Naive thymus-derived CD8-positive, alpha-beta T cell (primary cell): Measurements from ENCODE around the gene DNAJC5. TPM values are rescaled to one million over a fixed set of nuclear protein-coding genes. Genes with fewer than 3 reads are reported as not detected.

ENCODE experiments used
- ATAC-seq, 2 donors: fragments of 150-1000 bp; cut with Tn5 transposase in 1 of 2; sonication (Bioruptor Pico), chemical (Tn5 transposase) in 1 of 2; 1 replicate in 1 of 2; 2 replicates in 1 of 2; pipeline ENCODE4 v1.10.0; 2021; ENCODE audit warnings: mild to moderate bottlenecking in 2 of 2, moderate library complexity in 2 of 2
- POLR2A ChIA-PET: fragments of 350-600 bp; sonication (Branson Sonifier 250); formaldehyde crosslinking; loops from one replicate; lab custom pipeline; 2021; ENCODE audit warnings: antibody characterized with exemption; lab: Charles Lee
- DNase-seq, 10 donors: peaks; one replicate each; pipeline versions ENCODE4 v3.0.0 to v3.0.0-alpha.2; 2020 to 2022
- H3K27ac Mint-ChIP-seq, 10 donors: one replicate each; pipeline ENCODE4 v1.8.0; 2020 to 2022; ENCODE audit warnings: mild to moderate bottlenecking in 10 of 10, mixed read lengths in 10 of 10, moderate library complexity in 4 of 10, inconsistent platforms in 1 of 10
- H3K27me3 Mint-ChIP-seq, 5 donors: one replicate each; pipeline ENCODE4 v1.8.0; 2021 to 2022; ENCODE audit warnings: mixed read lengths in 5 of 5
- H3K36me3 Mint-ChIP-seq, 3 donors: one replicate each; pipeline ENCODE4 v1.8.0; 2020 to 2022; ENCODE audit warnings: mixed read lengths in 3 of 3, mild to moderate bottlenecking in 2 of 3, inconsistent platforms in 1 of 3
- H3K4me1 Mint-ChIP-seq, 4 donors: one replicate each; pipeline ENCODE4 v1.8.0; 2021 to 2022; ENCODE audit warnings: mixed read lengths in 4 of 4
- H3K4me3 Mint-ChIP-seq, 10 donors: one replicate each; pipeline ENCODE4 v1.8.0; 2020 to 2022; ENCODE audit warnings: mild to moderate bottlenecking in 10 of 10, mixed read lengths in 10 of 10, moderate library complexity in 6 of 10, inconsistent platforms in 1 of 10
- H3K9me3 Mint-ChIP-seq, 9 donors: one replicate each; pipeline ENCODE4 v1.8.0; 2020 to 2022; ENCODE audit warnings: mixed read lengths in 9 of 9, mild to moderate bottlenecking in 3 of 9, inconsistent platforms in 1 of 9, moderate library complexity in 1 of 9
- polyA plus RNA-seq, 3 donors: library from polyadenylated mRNA; unstranded; fragments of 300-500 nt; fragmentation: Illumina TruSeq; gene quantifications; one replicate each; pipeline ENCODE4 v1.2.3, GENCODE V29; 2021
- total RNA-seq, 8 experiments: library from RNA in 2 of 8; stranded (reverse) in 2 of 8; gene quantifications; one replicate each; pipeline ENCODE4 v1.2.3 and lab custom pipeline; 2021 to 2026

The DNAJC5 gene
- total and polyA plus RNA-seq, 5 experiments from 2014 or later, result 4.7 to 52.9 (median 7.1) TPM

DNA sequence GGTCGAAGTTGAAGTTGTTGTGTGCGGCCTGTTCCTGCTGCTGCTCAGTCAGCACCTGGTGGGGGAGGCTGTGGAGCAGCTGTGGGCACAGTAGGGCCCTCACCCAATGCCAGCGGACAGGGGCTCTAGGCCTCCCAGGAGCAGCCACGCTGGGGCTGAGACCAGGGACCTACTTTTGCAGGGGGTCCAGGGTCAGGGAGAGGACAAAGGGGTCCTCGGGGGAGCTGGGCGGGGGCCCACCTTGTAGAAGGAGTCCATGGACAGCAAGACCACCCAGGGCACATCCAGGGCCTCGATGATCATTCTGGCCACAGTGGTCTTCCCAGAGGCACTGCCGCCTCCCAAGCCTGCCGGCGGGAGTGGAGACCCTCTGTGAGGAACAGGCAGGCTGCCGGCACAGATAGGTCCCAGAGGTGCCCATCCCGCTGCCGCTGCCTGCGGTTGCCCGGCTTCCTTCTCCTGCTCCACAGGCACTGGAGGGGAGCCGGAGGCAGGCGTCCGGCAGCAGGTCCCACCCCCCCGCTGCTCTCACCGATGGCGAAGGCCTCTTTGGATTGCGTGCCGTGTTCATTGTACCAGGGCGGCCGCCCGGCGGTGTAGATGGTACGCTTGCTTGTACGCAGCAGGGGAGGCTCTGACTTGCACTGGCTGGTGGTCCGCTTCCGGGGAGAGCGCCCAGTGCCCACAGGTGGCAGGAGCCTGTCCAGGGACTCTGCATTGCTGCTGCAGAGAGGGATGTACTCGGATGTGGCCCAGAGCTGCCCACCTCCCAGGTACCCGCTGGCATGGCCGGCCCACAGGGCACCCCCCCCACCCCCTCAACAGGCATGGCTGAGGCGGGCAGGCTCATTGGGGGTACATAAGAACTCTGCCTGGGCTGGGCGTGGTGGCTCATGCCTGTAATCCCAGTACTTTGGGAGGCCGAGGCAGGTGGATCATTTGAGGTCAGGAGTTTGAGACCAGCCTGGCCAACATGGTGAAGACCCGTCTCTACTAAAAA, 51.3 kb downstream of the DNAJC5 start:
- ATAC-seq (no peak), DNase-seq (peak in 1 of 10 donors; percentile 60)
- Mint-ChIP-seq H3K4me1 (peaks cover 28 to 64% (median 45%) of the 10 kb centered on the region in 4 donors), H3K36me3 (peaks cover 0 to 13% (median 0%) of the 10 kb centered on the region in 3 donors), H3K27me3 (no peaks in the 10 kb centered on the region), H3K4me3 (peak overlapping the region in 5 of 10 donors; percentile 4 to 95 (median 68)), H3K9me3 (peaks cover 0 to 2% (median 0%) of the 10 kb centered on the region in 9 donors), H3K27ac (peak overlapping the region in 5 of 10 donors; percentile 17 to 99 (median 43))
- POLR2A ChIA-PET, result interaction anchor here (0.7 kb wide), 1 partner anchor 44 kb away, joined by 4 read pairs; no protein-coding TSS in a partner anchor

DNA sequence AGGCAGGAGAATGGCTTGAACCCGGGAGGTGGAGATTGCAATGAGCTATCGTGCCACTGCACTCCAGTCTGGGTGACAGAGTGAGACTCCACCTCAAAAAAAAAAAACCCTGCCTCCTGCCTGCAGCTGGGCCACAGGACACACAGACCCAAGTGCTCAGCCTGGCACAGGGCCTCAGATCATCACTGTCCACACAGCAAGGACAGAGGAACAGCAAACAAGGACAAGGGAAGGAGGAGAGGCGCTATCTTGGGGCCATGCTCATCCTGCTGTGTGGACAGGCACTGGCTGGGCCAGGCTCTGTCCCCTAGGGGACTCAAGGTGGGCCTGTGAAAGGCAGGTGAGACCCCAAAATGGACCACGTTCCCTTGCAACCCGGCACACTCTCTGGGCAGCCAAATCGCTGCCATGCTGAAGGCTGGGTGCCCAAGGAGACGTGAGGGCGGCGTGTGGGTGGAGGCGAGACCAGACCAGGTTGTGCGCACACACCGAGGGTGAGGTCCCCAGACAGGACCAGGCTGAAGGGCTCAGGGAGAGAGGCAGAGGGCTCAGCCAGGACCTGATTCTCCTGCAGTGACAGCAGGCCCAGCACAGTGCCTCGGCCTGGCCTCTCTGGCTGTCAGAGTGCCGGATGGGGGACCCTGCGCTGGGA, 52.2 kb downstream of the DNAJC5 start:
- Mint-ChIP-seq H3K4me1 (peaks cover 25 to 60% (median 39%) of the 10 kb centered on the region in 4 donors), H3K27ac (peak overlapping the region; percentile 14 to 99 (median 92)), H3K27me3 (no peaks in the 10 kb centered on the region), H3K36me3 (peaks cover 0 to 13% (median 0%) of the 10 kb centered on the region in 3 donors), H3K4me3 (peak overlapping the region; percentile 70 to 95 (median 90)), H3K9me3 (peaks cover 0 to 2% (median 0%) of the 10 kb centered on the region in 9 donors)
- POLR2A ChIA-PET, result interaction anchor here (0.7 kb wide), 1 partner anchor 45 kb away, joined by 4 read pairs; no protein-coding TSS in a partner anchor
- ATAC-seq, result no peak
- DNase-seq, result peak in 1 of 10 donors; percentile 50

DNA sequence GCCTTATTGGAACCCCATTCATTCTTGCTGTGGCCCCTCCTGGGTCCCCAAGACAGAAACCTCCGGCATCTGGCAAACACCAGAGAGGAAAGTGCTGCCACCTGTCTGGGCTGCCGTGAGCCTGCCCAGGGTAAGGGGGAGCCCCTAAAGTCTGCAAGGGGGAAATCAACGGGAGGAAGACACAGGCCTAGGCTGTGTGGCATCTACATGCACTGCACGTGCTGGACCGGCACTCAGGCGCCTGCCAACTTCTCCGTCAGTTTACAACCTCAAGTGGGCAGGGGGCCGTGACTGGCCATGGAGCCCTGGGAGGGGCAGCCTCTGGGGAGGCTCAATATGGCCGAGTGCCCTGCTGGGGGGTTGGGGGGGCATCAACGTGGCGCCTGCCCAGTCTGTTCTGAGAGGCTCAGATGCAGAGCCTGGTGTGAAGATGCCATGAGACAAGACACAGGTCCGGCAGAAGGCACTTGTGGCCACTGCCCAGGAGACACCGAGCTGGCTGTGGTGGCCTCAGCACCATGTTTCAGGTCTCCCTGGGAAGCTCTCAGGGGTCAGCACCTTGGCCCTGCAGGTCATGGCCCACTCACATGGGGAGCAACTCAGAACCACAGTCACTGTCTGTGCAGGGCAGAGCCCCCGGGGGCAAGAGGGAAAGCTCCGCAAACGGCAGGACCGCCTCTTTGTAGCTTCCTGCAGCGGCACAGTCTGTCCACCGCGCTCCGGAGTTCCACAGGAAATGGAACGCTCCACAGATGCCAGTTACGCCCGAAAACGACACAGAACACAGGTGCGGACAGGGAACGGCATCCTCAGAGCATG, 52.9 kb downstream of the DNAJC5 start:
- peak; percentile 38 to 41 for ATAC-seq
- peak overlapping the region; percentile 81 to 95 (median 92) for H3K4me3 Mint-ChIP-seq
- POLR2A ChIA-PET, result no interaction called here
- H3K4me1 Mint-ChIP-seq, result peaks cover 23 to 59% (median 37%) of the 10 kb centered on the region in 4 donors
- H3K36me3 Mint-ChIP-seq, result peaks cover 0 to 10% (median 0%) of the 10 kb centered on the region in 3 donors
- no peaks in the 10 kb centered on the region for H3K9me3 Mint-ChIP-seq
- no peaks in the 10 kb centered on the region for H3K27me3 Mint-ChIP-seq
- peak in 7 of 10 donors; percentile 29 to 63 (median 49) for DNase-seq
- peak overlapping the region; percentile 94 to 99 (median 98) for H3K27ac Mint-ChIP-seq

- no peak overlapping the region for H3K4me3 Mint-ChIP-seq
- DNase-seq (no peak), ATAC-seq (no peak)
- no peaks in the 10 kb centered on the region for H3K27me3 Mint-ChIP-seq
- H3K9me3 Mint-ChIP-seq, result no peaks in the 10 kb centered on the region
- peaks cover 0 to 3% (median 0%) of the 10 kb centered on the region in 3 donors for H3K36me3 Mint-ChIP-seq
- POLR2A ChIA-PET, result interaction anchor here (1.3 to 1.7 kb wide), 2 partner anchors 9 to 49 kb away, joined by 6 to 7 read pairs; no protein-coding TSS in a partner anchor
- peak overlapping the region in 4 of 10 donors; percentile 17 to 99 (median 58) for H3K27ac Mint-ChIP-seq
- H3K4me1 Mint-ChIP-seq, result peaks cover 28 to 66% (median 52%) of the 10 kb centered on the region in 4 donors
Observed at GRCh38 chr20:63950701-63951397, 55.9 kb downstream of the DNAJC5 start.

GRCh38 chr20:63951398-63952209, 56.7 kb downstream of the DNAJC5 start:
- H3K9me3 Mint-ChIP-seq, result no peaks in the 10 kb centered on the region
- ATAC-seq (no peak), DNase-seq (no peak)
- no peaks in the 10 kb centered on the region for H3K27me3 Mint-ChIP-seq
- POLR2A ChIA-PET, result interaction anchor here (1.3 to 1.7 kb wide), 2 partner anchors 10 to 50 kb away, joined by 6 to 7 read pairs; no protein-coding TSS in a partner anchor
- H3K36me3 Mint-ChIP-seq, result peaks cover 0 to 2% (median 0%) of the 10 kb centered on the region in 3 donors
- H3K4me1 Mint-ChIP-seq, result peaks cover 28 to 68% (median 53%) of the 10 kb centered on the region in 4 donors
- peak overlapping the region in 4 of 10 donors; percentile 17 to 65 (median 54) for H3K27ac Mint-ChIP-seq
- peak overlapping the region in 1 of 10 donors; percentile 41 for H3K4me3 Mint-ChIP-seq

DNA sequence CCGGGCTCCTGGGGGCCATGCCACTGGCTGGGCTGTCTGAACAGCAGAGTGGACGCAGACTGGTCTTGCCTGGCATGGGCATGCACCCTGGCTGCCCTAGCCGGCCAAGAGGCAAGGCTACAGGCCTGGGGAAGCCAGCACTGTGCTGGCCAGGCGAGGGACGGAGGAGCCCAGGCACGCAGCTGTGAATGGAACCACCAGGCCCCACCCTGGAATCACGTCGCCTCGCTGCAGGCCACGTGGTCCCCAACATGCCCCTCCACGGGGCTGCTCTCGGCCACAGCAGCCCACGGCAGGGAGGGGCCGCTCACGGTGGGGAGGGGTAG, 57.2 kb downstream of the DNAJC5 start:
- Mint-ChIP-seq H3K27me3 (no peaks in the 10 kb centered on the region), H3K4me1 (peaks cover 27 to 65% (median 50%) of the 10 kb centered on the region in 4 donors), H3K27ac (peak overlapping the region in 1 of 10 donors; percentile 19), H3K9me3 (no peaks in the 10 kb centered on the region), H3K36me3 (peaks cover 0 to 2% (median 0%) of the 10 kb centered on the region in 3 donors), H3K4me3 (no peak overlapping the region)
- ATAC-seq (no peak), DNase-seq (no peak)
- POLR2A ChIA-PET, result interaction anchor here (0.7 to 1.7 kb wide), 2 partner anchors 10 to 12 kb away, joined by 3 to 7 read pairs; no protein-coding TSS in a partner anchor

GRCh38 chr20:63952769-63953168, 57.8 kb downstream of the DNAJC5 start:
- ATAC-seq (no peak), DNase-seq (no peak)
- Mint-ChIP-seq H3K27me3 (no peaks in the 10 kb centered on the region), H3K4me3 (peak overlapping the region in 2 of 10 donors; percentile 4 to 20), H3K27ac (peak overlapping the region in 4 of 10 donors; percentile 39 to 83 (median 74)), H3K9me3 (no peaks in the 10 kb centered on the region), H3K36me3 (peaks cover 0 to 2% (median 0%) of the 10 kb centered on the region in 3 donors), H3K4me1 (peaks cover 23 to 64% (median 48%) of the 10 kb centered on the region in 4 donors)
- POLR2A ChIA-PET, result interaction anchor here (0.7 kb wide), 1 partner anchor 13 kb away, joined by 3 read pairs; no protein-coding TSS in a partner anchor

DNA sequence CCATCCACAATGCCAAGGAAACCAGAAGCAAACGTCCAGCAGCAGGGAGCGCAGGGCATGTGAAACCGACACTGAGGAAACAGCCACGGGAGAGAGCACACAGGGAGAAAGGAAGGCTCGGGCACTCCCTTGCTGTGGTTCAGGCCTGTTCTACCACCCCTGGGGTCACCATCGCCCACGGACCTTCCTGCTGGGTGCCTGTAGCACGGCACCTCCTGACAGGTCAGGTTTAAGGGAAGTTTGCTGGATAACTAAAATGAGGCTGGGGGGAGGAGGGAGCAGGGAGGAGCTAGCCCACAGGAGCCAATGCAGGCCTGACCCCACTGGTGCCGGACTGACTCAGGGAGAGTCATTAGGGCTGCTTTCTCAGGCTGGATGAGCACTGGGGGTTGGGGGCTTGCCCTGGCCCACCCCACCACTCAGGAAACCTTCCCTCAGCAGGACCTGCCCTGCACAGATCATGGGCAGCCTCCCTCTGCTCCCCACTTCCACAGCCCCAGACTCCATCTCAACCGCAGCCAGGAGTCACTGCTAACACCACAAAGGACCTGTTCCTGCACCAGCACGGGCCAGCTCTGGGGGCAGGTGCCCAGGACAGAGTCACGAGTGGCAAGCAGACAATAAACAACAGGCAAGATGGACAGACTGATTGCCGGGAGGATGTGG, 59.0 kb downstream of the DNAJC5 start:
- H3K4me1 Mint-ChIP-seq, result peaks cover 18 to 58% (median 38%) of the 10 kb centered on the region in 4 donors

DNA sequence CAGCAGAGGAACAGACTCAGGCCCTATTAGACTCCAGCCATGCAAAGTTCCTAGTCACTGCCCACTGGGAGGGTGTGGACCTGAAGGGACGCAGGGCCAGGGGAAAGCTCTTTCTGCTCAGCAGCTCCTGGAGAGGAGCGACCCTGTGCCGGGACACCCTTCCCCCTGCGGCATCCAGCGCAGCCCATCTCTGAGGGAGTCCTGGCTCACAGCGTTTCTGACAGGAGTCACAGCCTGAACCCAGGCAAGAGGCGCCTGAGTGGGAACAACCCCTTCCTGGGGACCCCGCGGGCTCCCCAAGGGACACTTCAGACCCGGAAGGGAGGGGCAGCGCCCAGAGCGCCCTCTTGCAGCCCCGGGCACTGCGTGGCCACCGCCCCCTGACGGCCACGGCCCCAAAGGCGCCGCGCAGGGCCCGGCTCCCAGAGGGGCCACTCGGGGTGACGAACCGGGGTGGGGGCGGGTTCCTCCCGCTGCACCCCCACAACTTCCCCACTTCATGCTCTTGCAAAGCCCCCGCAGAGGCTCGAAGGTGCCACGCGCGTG, 60.4 kb downstream of the DNAJC5 start:
- peaks cover 0 to 9% (median 2%) of the 10 kb centered on the region in 3 donors for H3K36me3 Mint-ChIP-seq
- H3K27me3 Mint-ChIP-seq, result no peaks in the 10 kb centered on the region
- POLR2A ChIA-PET, result interaction anchor here (0.6 to 2.2 kb wide), 5 partner anchors 12 to 434 kb away, joined by 3 to 16 read pairs (median 5); partner anchors contain the start of genes RGS19 and TCEA2

More for the DNA sequence above, 59.0 kb downstream of the DNAJC5 start:
- Mint-ChIP-seq H3K9me3 (no peaks in the 10 kb centered on the region), H3K36me3 (peaks cover 0 to 2% (median 0%) of the 10 kb centered on the region in 3 donors), H3K4me3 (peak overlapping the region; percentile 76 to 86 (median 80)), H3K27ac (peak overlapping the region; percentile 62 to 94 (median 80)), H3K27me3 (no peaks in the 10 kb centered on the region)
- ATAC-seq (no peak), DNase-seq (no peak)
- POLR2A ChIA-PET, result no interaction called here

More for the DNA sequence above, 60.4 kb downstream of the DNAJC5 start:
- H3K27ac Mint-ChIP-seq, result peak overlapping the region in 6 of 10 donors; percentile 55 to 93 (median 79)
- peak overlapping the region; percentile 76 to 89 (median 80) for H3K4me3 Mint-ChIP-seq
- H3K4me1 Mint-ChIP-seq, result peaks cover 10 to 45% (median 30%) of the 10 kb centered on the region in 4 donors
- no peaks in the 10 kb centered on the region for H3K9me3 Mint-ChIP-seq
- ATAC-seq (peak; percentile 8 to 11), DNase-seq (peak in 2 of 10 donors; percentile 42 to 70)
